Measurements from ENCODE around the gene ALPK3.

The ALPK3 gene

DNA sequence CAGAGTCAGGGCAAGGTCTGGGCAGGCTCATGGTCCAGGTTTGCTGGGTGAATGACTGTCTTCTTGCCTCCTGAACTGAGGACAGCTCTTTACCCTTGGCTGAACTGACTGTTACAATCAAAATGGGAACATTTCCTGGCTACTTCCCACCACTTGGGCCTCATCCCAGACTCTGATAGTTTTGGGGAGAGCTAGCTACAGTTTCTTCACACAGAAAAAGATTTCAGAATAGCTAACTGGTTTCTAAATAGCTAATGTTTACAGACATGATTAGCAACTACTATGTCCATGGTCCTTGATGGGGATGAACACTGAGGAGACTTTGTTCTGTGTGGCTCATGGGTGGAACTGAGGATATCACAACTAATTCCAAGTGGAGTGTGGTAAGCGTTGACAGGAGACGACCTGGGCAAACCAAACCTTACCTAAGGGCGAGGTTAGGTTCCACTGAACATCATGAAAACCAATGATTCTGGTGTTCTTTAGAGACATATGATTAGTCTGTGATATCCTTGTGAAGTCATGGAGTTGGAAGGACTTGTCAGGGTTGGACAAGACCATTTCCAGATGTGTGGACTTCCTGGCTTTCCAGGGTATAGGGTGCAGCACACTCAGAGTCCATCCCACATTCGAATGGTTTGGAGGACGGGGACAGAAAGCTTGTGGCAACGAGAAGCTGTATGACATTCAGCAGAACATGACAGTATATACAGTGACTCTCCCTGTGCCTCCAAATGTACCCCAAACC, 7.3 kb downstream of the ALPK3 start:
- DNase-seq (ENCODE audit: low spot score), result no peak

DNA sequence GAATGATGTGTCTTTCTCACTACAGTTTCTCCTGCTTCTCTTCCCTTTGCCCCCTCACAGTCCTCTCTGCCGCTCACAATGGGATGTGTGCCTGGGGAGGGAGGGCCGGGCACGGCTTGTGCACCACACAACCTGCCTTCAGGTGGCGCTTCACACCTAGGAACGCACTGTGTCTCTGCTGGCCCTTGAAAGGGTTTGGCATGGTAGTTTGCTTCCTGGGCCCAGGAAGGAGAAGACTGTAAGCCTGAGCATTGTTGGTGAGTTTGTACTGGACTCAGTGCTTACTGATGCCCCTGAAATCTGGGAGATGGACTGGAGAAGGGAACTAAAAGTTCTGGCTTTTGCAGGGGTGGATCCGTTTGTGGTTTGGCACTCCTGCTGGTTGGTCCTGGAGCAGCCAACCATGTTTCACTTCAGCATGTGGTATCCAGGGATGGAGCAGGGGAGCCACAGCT, 9.2 kb downstream of the ALPK3 start:
- no peak for DNase-seq (ENCODE audit: low spot score)

DNA sequence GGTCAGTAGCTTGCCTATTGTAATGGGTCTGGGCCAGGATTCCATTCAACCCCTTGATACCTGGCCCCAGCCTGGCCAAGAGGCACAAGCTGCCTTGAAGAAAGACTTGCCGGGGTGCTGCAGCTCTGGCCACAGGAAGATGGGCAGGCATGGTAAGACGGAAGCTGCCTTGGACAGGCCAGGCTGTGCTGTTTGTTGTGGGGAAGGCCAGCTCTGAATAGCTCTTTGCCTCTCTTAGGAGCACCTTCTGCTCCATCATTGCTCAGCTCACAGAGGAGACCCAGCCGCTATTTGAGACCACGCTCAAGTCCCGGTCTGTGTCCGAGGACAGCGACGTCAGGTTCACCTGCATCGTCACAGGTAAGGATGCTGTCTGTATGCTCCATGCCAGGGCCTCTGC, 10.1 kb downstream of the ALPK3 start:
- no peak for DNase-seq (ENCODE audit: low spot score)

DNA sequence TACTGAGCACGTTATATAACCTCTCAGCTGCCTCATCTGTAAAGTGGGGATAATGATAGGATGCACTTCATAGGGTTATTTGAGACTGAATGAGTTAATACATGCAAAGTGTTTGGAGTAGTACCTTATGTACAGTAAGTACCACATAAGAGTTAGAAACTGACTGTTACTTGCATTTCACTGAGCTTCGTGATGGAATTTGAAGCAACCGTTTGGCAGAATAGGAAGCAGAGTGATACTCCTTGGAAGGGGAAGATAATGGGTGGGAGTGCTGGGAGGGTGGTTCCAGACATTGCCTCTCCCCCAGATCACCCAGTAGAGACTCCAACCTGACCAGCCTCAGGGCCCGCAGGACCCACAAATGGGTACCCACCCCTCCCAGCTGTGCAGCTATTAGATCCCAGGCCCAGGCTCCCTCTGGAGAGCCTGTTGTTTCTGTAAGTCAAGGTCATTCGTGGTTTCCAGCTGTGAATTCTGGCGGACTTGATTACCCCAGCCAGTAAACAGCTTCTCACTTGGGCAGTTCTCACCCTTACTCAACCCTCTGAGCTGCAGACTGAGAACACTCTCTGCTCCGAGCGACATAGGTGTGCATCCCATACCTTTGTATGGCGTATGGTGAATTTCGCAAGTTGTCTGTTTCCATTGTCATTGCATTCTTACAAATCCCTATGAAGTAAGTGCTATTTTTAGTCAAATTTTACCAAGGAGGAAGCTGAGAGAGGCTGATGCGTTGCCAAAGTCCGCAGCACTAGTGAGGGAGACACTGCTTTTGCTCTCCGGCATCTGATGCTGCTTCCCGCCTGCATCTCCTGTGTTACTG, 11.1 kb downstream of the ALPK3 start:
- DNase-seq (ENCODE audit: low spot score), result no peak

DNA sequence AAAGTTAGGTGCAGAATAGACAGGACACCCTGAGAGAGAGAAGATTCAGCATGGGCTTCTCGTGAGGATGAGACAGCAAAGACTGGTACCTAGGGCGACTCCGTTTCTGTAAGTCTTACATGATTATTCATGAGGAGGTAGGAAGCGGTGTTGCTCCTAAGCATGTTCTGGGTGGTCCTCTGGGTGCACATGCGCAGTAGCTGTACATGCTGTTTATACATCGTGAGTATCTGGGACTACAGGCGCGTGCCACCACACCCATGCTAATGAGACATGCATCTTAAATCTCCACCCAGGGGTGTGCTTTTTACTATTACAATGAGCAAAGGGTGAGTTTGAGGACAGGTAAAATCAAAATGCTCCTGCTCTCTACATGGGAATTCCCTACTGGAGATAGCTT, 12.3 kb downstream of the ALPK3 start:
- no peak for DNase-seq (ENCODE audit: low spot score)

DNA sequence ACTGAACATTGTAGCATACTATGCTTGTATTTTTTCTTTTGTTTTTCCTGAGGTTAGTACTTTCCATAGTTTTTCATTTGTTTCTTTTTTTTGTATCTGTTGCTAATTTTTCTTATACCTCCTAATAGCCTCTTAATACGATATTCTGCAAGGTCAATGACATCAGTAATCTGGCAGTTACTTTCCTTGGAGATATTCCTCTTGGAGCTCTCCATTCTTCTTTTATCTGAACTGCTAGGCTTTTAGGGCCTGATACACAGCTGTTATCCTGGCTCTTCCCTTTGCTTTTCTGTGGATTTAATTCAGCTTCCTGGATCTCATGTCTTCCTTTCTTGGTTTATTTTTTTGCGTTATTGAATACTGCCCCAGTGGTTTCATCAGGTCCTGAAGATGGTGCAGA, 12.9 kb downstream of the ALPK3 start:
- DNase-seq (ENCODE audit: low spot score), result no peak

DNA sequence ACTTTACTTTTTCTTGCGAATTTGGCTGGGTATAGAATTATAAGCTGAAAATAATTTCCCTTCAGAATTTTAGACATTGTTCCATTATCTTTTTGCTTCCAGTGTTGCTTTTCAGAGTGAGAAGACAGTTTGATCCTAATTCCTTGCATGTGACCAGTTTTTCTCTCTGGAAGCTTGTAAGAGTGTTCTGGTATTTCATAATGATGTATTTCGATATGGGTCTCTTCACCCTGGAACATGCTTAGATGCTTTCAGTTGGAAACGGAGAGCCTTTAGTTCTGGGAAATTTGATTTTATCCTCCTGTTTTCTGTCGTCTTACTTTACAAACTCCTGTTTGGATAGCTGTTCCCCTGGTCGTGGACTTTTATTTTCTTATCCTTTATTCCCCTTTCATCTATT, 13.9 kb downstream of the ALPK3 start:
- no peak for DNase-seq (ENCODE audit: low spot score)

DNA sequence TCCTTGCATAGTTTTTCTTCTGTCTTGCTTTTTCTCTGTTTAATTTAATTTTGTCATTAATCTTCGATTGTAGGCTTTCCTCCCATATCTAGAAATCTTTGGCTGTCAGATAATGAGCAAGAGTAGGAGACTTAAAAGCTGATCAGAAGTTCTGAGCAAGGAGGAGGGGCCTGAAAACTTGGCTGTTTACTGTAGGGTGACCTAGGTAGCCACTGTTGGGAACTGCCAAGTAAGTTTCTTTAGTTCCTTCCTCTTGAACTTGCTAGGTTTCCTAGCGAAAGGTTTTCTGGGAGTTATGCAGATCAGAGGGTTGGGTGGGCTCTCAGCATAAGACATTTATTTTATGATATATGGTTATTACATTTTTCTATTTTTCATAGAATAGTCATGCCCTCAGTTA, 14.5 kb downstream of the ALPK3 start:
- no peak for DNase-seq (ENCODE audit: low spot score)

DNA sequence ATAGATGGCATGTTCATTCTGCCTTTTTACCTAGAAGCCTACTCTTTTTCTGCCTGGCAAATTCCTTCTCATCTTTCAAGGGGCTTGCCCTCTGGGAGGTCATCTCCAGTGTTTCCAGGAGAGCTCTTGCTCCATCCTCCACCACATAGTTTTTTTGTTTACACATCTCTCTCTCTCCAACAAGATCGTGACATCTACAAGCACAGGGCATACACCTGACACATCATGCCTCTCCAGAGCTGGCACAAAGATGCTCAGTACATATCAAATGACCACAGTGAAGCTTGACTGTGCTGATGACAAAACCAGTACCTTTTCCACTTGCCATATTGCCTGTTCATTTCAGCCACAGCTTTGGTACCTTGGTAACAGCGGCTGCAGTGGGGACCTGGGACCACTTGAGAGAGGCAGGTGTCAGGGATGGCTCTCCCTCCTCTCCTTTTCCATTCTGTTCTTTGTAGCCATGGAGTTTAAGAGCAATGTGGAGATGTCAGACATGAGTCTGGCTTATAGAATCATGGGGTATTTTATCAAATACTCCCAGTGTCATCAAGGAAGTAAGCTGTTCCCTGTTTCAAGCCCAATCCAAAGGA, 15.4 kb downstream of the ALPK3 start:
- DNase-seq (ENCODE audit: low spot score), result no peak

DNA sequence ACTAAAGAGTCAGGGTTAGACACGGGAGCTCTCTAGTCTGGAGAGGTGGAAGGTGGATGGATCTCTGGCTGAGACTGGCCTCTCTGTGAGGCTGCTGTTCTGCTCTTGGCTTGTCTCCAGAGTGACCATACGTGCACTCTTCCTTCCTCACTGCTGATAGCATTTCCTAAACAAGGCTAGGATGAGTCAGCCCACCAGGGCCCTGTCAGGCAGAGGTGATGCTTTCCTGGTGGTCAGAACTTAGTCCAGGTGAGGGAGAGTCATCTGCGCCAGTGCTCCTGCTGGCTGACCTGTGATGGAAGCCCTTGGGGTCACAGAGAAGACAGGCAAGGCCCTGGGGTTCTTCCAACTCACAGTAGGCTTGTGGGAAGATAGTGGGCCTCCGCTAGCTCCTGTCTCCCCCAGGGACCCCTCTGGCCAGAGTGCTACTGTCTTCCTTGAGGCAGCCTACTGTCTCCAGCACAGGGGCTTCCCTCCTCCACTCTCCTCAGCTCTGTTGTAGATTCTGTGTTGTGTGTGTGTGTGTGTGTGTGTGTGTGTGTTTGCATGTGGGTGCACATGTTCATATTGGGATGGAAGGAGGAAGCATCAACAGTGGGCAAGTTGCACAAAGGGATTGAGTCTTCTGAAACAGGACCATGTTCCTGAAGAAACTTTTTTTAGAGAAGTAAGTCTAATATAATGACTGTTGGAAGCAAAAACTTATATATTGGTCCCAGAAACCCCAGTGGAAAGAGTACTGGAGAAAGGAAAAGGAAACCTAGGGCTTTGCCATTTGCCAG, 16.5 kb downstream of the ALPK3 start:
- DNase-seq (ENCODE audit: low spot score), result no peak

DNA sequence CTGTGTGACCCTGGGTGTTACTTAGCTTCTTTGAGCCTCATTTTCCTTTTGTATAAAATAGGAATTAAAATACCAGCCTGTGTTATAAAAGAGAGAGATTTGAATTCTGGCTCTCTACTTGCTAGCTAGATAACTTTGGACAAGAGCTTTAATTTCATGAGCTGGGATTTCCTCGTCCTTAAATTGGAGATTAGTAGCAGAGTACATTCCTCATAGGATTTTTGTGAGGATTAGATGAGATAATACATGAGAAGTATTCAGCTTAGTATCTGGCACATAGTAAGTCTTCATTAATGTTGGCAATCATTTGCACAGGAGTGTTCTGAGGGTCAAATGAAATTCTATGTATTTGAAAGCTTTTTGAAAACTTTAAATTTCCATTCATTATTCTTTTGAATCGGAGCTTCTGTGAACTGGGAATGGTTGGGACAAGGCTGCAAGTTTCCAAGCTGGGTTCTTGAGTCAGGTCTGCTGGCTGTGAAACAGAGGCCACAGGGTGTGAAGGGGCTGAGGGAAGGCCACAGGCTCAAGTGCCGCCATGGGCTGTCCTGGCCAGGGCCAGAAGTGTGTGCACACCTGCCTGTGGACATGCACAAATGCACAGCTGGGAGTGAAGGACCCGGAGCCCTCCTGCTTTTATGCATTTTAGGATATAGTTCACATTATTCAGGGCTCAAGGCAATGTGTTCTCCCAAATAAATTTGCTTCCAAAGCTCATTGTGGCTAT, 17.2 kb downstream of the ALPK3 start:
- no peak for DNase-seq (ENCODE audit: low spot score)

DNA sequence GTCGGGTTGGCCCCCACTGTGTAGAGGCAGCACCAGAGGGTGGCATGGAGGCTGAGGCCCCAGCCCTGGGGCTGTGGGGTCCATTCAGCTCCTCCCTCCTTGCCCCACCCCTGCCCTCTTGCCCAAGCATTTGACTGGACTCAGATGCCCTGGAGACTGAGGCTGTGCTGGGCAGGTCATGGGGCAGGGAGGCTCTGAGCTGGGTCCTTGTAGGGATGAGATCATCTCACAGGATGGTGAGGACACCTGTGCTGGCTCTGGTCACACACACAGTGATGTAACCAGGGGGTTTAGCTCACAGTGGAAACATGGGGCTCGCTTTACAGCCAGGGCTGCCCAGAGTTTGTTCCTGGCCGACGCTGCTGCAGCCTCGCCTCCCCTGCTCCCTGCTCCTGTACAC, 17.8 kb downstream of the ALPK3 start:
- no peak for DNase-seq (ENCODE audit: low spot score)

DNA sequence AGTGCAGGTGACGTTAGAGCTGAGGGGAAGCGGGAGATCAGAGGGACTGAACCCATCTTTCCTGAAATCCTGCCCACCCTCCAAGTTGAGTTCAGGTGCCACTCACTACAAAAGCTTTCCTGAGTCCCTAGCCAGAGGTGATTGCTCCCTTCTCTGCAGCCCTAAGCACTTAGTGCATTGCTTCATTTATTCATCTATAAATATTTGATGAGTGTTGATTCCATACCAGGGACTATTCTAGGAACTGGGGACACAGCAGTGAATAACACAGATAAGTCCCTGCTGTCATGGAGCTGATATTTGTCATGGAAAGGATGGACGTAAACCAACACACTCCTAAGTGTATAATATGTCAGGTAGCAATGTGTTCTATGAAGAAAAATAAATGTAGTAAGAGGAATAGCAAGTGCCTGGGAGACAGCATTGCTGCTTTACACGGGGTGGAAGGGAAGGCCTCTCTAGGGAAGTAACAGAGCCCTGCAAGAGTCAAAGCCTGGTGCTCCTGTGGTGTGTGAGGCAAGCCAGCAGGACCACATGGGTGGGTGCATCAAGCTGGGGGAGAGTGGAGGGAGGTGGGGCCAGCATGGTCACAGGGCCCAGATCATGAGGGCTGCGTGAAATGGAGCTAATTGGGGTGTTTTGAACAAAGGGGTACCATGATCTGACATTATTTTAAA, 18.6 kb downstream of the ALPK3 start:
- no peak for DNase-seq (ENCODE audit: low spot score)

DNA sequence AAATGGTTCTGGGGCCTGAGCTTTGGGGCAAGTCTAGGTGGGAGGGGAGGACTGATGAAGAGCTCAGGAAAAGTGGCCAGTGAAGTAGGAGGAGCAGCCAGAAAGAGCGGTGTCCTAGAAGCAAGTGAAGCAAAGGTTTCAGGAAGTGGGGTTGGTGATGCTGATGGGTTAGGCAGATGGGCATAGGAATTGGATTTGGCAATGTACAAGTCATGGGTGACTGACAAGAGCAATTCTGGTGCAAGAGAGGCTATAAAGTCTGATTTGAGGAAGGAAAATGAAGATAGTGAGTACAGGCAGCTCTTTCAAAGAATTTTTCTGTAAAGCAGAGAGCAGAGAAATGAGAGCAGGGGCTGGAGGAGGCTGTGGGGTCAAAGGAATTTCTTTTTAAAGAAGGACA, 19.7 kb downstream of the ALPK3 start:
- DNase-seq (ENCODE audit: low spot score), result no peak

DNA sequence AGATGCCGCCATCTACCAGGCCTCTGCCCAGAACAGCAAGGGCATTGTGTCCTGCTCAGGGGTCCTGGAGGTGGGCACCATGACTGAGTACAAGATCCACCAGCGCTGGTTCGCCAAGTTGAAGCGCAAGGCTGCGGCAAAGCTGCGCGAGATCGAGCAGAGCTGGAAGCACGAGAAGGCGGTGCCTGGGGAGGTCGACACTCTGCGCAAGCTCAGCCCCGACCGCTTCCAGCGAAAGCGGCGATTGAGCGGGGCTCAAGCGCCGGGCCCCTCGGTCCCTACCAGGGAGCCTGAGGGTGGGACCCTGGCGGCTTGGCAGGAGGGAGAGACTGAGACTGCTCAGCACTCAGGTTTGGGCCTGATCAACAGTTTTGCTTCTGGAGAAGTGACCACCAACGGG, 22.6 kb downstream of the ALPK3 start:
- no peak for DNase-seq (ENCODE audit: low spot score)

DNA sequence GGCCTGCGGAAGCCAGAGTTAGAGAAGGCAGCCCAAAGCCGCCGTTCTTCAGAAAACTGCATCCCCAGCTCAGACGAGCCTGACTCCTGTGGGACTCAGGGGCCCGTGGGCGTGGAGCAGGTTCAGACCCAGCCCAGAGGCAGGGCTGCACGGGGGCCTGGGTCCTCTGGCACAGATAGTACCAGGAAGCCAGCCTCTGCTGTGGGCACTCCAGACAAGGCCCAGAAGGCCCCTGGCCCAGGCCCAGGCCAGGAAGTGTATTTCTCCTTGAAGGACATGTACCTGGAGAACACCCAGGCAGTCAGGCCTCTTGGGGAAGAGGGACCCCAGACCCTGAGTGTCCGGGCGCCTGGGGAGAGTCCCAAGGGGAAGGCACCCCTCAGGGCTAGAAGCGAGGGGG, 23.1 kb downstream of the ALPK3 start:
- DNase-seq (ENCODE audit: low spot score), result no peak

DNA sequence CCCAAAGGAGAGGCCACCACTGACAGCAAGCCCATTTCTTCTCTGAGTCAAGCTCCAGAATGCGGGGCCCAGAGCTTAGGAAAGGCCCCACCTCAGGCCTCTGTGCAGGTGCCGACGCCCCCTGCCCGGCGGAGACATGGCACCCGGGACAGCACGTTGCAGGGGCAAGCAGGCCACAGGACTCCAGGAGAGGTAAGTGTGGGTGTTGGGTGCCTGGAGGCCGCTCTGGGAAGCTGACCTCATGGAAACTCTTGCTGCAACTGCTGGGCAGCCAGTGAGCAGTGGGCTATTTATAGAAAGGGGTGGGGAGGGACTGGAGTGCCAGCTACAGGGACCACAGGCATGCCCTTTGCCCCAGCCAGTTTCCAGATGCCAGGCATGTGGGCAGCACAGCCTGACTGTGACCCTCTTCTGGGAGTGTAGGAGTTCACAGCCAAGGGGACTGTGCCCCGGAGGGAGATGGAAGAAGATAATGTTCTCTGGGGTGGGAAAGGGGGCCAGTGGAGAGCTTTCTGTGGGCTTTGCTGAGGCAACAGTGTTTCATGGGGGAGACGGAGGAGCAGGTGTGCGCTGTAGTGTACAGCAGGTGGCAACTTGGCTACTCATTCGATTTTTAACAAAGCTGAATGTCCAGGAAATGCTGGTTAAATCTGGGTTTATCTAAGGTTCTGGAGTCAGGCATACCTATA, 23.7 kb downstream of the ALPK3 start:
- DNase-seq (ENCODE audit: low spot score), result no peak

DNA sequence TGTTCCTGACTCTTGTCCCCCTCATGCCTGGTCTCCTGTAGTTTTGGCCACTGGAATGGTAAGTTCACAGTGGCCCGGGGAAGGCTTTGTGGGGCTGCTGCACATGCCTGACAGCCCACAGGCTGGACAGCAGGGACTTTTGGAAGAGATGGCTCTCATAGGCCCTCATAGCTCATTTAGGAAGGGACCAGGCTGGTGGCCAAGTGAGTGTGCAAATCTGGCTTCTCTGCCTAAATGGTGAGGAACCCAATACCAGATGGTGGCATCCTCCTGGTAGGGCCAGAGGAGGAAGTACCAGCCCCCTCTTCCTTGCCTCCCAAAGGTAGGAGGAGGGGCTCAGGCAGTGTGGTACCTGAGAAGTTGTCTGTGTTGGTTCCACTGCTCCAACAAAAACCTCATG, 25.6 kb downstream of the ALPK3 start:
- no peak for DNase-seq (ENCODE audit: low spot score)

DNA sequence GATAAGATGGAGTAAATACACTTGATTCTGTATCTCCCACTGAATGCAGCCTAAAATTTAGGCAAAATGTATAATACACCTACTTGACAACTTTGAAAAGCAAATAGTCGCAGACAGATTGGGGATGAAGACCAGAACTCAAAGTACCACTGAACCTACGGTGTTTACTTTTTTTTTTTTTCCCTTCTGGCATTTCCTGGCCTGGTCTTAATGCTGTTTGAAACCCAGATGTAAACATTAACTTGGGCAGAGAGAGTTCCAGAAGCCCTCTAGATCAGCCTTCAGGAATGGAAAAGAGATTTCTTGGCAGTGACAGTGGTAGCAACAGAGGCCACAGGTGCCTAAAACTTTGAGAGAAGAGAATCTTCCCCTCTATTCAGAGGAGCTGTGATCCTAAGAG, 27.8 kb downstream of the ALPK3 start:
- DNase-seq (ENCODE audit: low spot score), result no peak

DNA sequence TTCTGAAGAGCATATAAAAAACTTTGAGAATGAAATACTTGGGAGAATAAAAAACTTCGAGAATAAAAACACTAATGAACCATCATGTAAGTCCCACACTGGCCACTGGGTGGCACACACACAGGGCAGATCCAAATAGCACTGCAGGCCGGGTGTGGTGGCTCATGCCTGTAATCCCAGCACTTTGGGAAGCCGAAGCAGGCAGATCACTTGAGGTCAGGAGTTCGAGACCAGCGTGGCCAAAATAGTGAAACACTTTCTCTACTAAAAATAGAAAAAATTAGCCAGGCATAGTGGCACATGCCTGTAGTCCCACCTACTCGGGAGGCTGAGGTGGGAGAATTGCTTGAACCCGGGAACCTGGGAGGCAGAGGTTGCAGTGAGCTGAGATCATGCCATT, 28.5 kb downstream of the ALPK3 start:
- DNase-seq (ENCODE audit: low spot score), result peak; percentile 33

DNA sequence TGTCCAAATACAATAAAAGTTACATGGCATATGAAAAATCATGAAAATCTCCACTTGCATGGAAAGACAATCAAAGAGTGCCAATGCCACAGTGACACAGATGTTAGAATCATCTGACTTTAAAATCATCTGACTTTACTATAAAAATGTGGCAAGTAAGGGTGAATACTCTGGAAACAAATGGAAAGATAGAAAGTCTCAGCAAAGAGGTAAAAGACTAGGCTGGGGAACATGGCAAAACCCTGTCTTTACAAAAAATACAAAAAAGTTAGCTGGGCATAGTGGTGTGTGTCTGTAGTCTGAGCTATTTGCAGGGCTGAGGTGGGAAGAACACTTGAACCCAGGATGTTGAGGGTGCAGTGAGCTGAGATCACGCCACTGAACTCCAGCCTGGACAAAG, 29.1 kb downstream of the ALPK3 start:
- DNase-seq (ENCODE audit: low spot score), result no peak
